Stimulated activated CD4-positive, alpha-beta T cell treated with anti-CD3 and anti-CD28 coated beads, Interleukin-2, amount 100 ng/mL, for 24 hours (primary cell): Measurements from ENCODE around the gene LRMDA.
"Not testable (repeated sequence)": the region's sequence is repeated elsewhere in the genome, so short reads cannot be mapped to it uniquely, and the experiment has no call there.

Source experiments
- DNase-seq, 2 donors: peaks; one replicate each; pipeline ENCODE4 v3.0.0-alpha.2; 2020

LRMDA gene

GRCh38 chr10:76115471-76116155, 684.2 kb downstream of the LRMDA start:
- DNase-seq, result no peak

- DNase-seq, result no peak
Measured at GRCh38 chr10:76116523-76116922, 685.1 kb downstream of the LRMDA start.

GRCh38 chr10:76117949-76118348, 686.5 kb downstream of the LRMDA start:
- no peak for DNase-seq

GRCh38 chr10:76119036-76119435, 687.6 kb downstream of the LRMDA start:
- no peak for DNase-seq

GRCh38 chr10:76119515-76119914, 688.1 kb downstream of the LRMDA start:
- no peak for DNase-seq

GRCh38 chr10:76122056-76122455, 690.6 kb downstream of the LRMDA start:
- DNase-seq, result no peak

- no peak for DNase-seq
Measured at GRCh38 chr10:76124280-76124679, 692.9 kb downstream of the LRMDA start.

- DNase-seq, result no peak
Measured at GRCh38 chr10:76125900-76126299, 694.5 kb downstream of the LRMDA start.

GRCh38 chr10:76126607-76127527, 695.4 kb downstream of the LRMDA start:
- no peak for DNase-seq

- DNase-seq, result no peak
Measured at GRCh38 chr10:76127984-76128589, 696.7 kb downstream of the LRMDA start.

- DNase-seq, result no peak
Measured at GRCh38 chr10:76129213-76129612, 697.8 kb downstream of the LRMDA start.

- no peak for DNase-seq
Measured at GRCh38 chr10:76130892-76131291, 699.5 kb downstream of the LRMDA start.

- no peak for DNase-seq
Measured at GRCh38 chr10:76133597-76134255, 702.3 kb downstream of the LRMDA start.

GRCh38 chr10:76136961-76137360, 705.5 kb downstream of the LRMDA start:
- DNase-seq, result no peak

- DNase-seq, result no peak
Measured at GRCh38 chr10:76138286-76138685, 706.9 kb downstream of the LRMDA start.

GRCh38 chr10:76138906-76139305, 707.5 kb downstream of the LRMDA start:
- DNase-seq, result no peak

GRCh38 chr10:76139431-76139830, 708.0 kb downstream of the LRMDA start:
- DNase-seq, result no peak

GRCh38 chr10:76141376-76141775, 710.0 kb downstream of the LRMDA start:
- DNase-seq, result no peak

- not testable (repeated sequence) for DNase-seq
Measured at GRCh38 chr10:76148217-76148616, 716.8 kb downstream of the LRMDA start.

GRCh38 chr10:76149182-76149581, 717.8 kb downstream of the LRMDA start:
- DNase-seq, result no peak

- no peak for DNase-seq
Measured at GRCh38 chr10:76149602-76150138, 718.2 kb downstream of the LRMDA start.

- DNase-seq, result no peak
Measured at GRCh38 chr10:76150139-76150875, 718.9 kb downstream of the LRMDA start.
